PC-3 (cell line): Measurements from ENCODE around the gene DDX24. TPM values are rescaled to one million over a fixed set of nuclear protein-coding genes. Genes with fewer than 3 reads are reported as not detected.

Experiments used
- ATAC-seq: fragments of 200-7000 bp; cut with Tn5 transposase; 2 replicates; pipeline ENCODE4 v1.9.1; 2020; ENCODE audit warnings: mild to moderate bottlenecking, moderate library complexity
- BruUV-seq: library from RNA; stranded (reverse); fragments of 400-500 nt; replicated peaks from 2 replicates; lab custom pipeline; 2021; lab: Mats Ljungman, UMichigan
- CTCF ChIA-PET: fragments of 300-600 bp; sonication (Branson Sonifier 250); formaldehyde crosslinking; loops from one replicate; lab custom pipeline; 2022; ENCODE audit warnings: antibody characterized with exemption; lab: Charles Lee
- POLR2A ChIA-PET: fragments of 300-600 bp; sonication (Branson Sonifier 250); formaldehyde crosslinking; loops from one replicate; lab custom pipeline; 2022; ENCODE audit warnings: antibody characterized with exemption; ENCODE audit not compliant: unreplicated experiment; lab: Charles Lee
- DNase-seq: peaks from one replicate; pipeline ENCODE4 v3.0.0-alpha.2; 2015
- H2AFZ ChIP-seq: fragments of 300-600 bp; sonication (generic); 2 replicates; pipeline ENCODE4 v1.6.0; 2016; ENCODE audit warnings: antibody characterized with exemption, low read length
- H3F3A ChIP-seq: fragments of 300-600 bp; sonication (generic); one replicate; pipeline ENCODE4 v1.6.0; 2017; ENCODE audit warnings: antibody characterized with exemption, low read length, control low read depth, mild to moderate bottlenecking; ENCODE audit not compliant: unreplicated experiment
- H3K27ac ChIP-seq: fragments of 300-600 bp; sonication (generic); 2 replicates; pipeline ENCODE4 v1.5.1; 2016; ENCODE audit warnings: mild to moderate bottlenecking, low read length
- H3K27me3 ChIP-seq: fragments of 300-600 bp; sonication (generic); 2 replicates; pipeline ENCODE4 v1.6.1; 2016; ENCODE audit warnings: low read length, mixed read lengths
- H3K36me3 ChIP-seq: fragments of 300-600 bp; sonication (generic); 2 replicates; pipeline ENCODE4 v1.6.1; 2016; ENCODE audit warnings: low read depth, mixed run types, low read length, mixed read lengths
- H3K4me1 ChIP-seq: fragments of 300-600 bp; sonication (generic); 2 replicates; pipeline ENCODE4 v1.5.1; 2016; ENCODE audit warnings: low read length; ENCODE audit not compliant: insufficient read depth
- H3K4me2 ChIP-seq: fragments of 300-600 bp; sonication (generic); 2 replicates; pipeline ENCODE4 v1.6.0; 2016; ENCODE audit warnings: low read length
- H3K4me3 ChIP-seq: fragments of 300-600 bp; sonication (generic); 2 replicates; pipeline ENCODE4 v1.5.1; 2016; ENCODE audit warnings: mild to moderate bottlenecking, low read length, mixed read lengths
- H3K79me2 ChIP-seq: fragments of 300-600 bp; sonication (generic); 2 replicates; pipeline ENCODE4 v1.6.1; 2017; ENCODE audit warnings: low read length, mixed read lengths
- H3K9ac ChIP-seq: fragments of 300-600 bp; sonication (generic); 2 replicates; pipeline ENCODE4 v1.6.0; 2016; ENCODE audit warnings: mild to moderate bottlenecking, low read length
- H3K9me2 ChIP-seq: fragments of 300-600 bp; sonication (generic); replicated peaks from 2 replicates; pipeline ENCODE4 v1.6.1; 2016; ENCODE audit warnings: mixed run types, low read length, mixed read lengths
- H3K9me3 ChIP-seq: fragments of 300-600 bp; sonication (generic); 2 replicates; pipeline ENCODE4 v1.6.1; 2016; ENCODE audit warnings: low read length, mixed read lengths
- H4K20me1 ChIP-seq: fragments of 300-600 bp; sonication (generic); 2 replicates; pipeline ENCODE4 v1.6.1; 2016; ENCODE audit warnings: low read length, mixed read lengths
- CTCF ChIP-seq: fragments of 300-600 bp; sonication (generic); conservative IDR thresholded peaks from 2 replicates; pipeline ENCODE4 v1.5.1; 2017; ENCODE audit warnings: antibody characterized with exemption, low read depth, mild to moderate bottlenecking, low read length
- EZH2 ChIP-seq: fragments of 300-600 bp; sonication (generic); IDR thresholded peaks from one replicate; pipeline ENCODE4 v1.6.1; 2017; ENCODE audit warnings: antibody characterized with exemption, mild to moderate bottlenecking, low read length; ENCODE audit not compliant: unreplicated experiment
- EZH2phosphoT487 ChIP-seq: fragments of 300-600 bp; sonication (generic); IDR thresholded peaks from 2 replicates; pipeline ENCODE4 v1.6.1; 2018; ENCODE audit warnings: mild to moderate bottlenecking, antibody characterized with exemption, low read length, borderline replicate concordance
- intact Hi-C: fragments of 100-400 bp; cut with micrococcal nuclease; formaldehyde crosslinking; loops from 2 replicates; pipeline ENCODE4 v1.9.0; 2023
- total RNA-seq: library from RNA; depleted of rRNA; stranded (reverse); fragments of >200 nt; gene quantifications from 2 replicates; pipeline ENCODE4 v1.2.3, GENCODE V29; 2014

The DDX24 gene
- total RNA-seq, 1 experiment from 2014 or later = 120 TPM

GRCh38 chr14:94079891-94080620 lies 946 bp downstream of the DDX24 start:
- peak overlapping the region; percentile 46 for H3K27ac ChIP-seq
- no peaks in the 10 kb centered on the region for H3K9me2 ChIP-seq
- H3K79me2 ChIP-seq = peaks cover 74% of the 10 kb centered on the region
- H3K4me3 ChIP-seq = peak overlapping the region; percentile 92
- peaks cover 37% of the 10 kb centered on the region for H3K4me1 ChIP-seq
- H3F3A ChIP-seq = no peaks in the 10 kb centered on the region
- peaks cover 37% of the 10 kb centered on the region for H4K20me1 ChIP-seq
- ATAC-seq (no peak), DNase-seq (no peak)
- peaks cover 3% of the 10 kb centered on the region; the same call in 1 of the 2 replicates for H3K9me3 ChIP-seq
- ChIA-PET CTCF (no interaction called here), POLR2A (no interaction called here)
- no peak for TF ChIP-seq EZH2phosphoT487
- TF ChIP-seq CTCF = no peak
- TF ChIP-seq EZH2 = no peak
- peak overlapping the region; percentile 94 for H2AFZ ChIP-seq
- peak overlapping the region; percentile 87 for H3K4me2 ChIP-seq
- H3K9ac ChIP-seq = peak overlapping the region; percentile 96
- no peaks in the 10 kb centered on the region for H3K27me3 ChIP-seq
- peaks cover 40% of the 10 kb centered on the region for H3K36me3 ChIP-seq
- intact Hi-C loops = loop anchor here (2.0 kb wide), 2 partner anchors 51 to 57 kb away; no protein-coding TSS in a partner anchor
- BruUV-seq = no TSS peak

GRCh38 chr14:94077823-94078222 lies 3.2 kb downstream of the DDX24 start:
- Histone ChIP-seq H3F3A (no peaks in the 10 kb centered on the region), H2AFZ (no peak overlapping the region), H3K9me3 (peaks cover 9% of the 10 kb centered on the region; the same call in 1 of the 2 replicates), H3K9me2 (no peaks in the 10 kb centered on the region), H3K27me3 (no peaks in the 10 kb centered on the region), H3K4me1 (peaks cover 37% of the 10 kb centered on the region), H3K36me3 (peaks cover 57% of the 10 kb centered on the region), H3K4me3 (peak overlapping the region; percentile 92), H3K9ac (no peak overlapping the region), H3K27ac (no peak overlapping the region), H3K4me2 (peak overlapping the region; percentile 87), H4K20me1 (peaks cover 39% of the 10 kb centered on the region), H3K79me2 (peaks cover 96% of the 10 kb centered on the region)
- ChIA-PET CTCF (no interaction called here), POLR2A (no interaction called here)
- no peak for DNase-seq
- no peak for TF ChIP-seq EZH2
- TF ChIP-seq EZH2phosphoT487 = no peak
- no peak for TF ChIP-seq CTCF
- intact Hi-C loops = no loop called here
- ATAC-seq = no peak
- BruUV-seq = no TSS peak
